Right ventricle myocardium inferior (tissue), 1 donor: ENCODE results near the gene CHRD. TPM values are rescaled to one million over a fixed set of nuclear protein-coding genes. Genes with fewer than 3 reads are reported as not detected.

ENCODE experiments used
- ATAC-seq: fragments of 200-7000 bp; cut with Tn5 transposase; one replicate; pipeline ENCODE4 v1.9.1; 2020; ENCODE audit warnings: mild to moderate bottlenecking, moderate library complexity
- DNase-seq: peaks from one replicate; pipeline ENCODE4 v3.0.0; 2021; ENCODE audit errors: missing footprints
- intact Hi-C: fragments of 100-400 bp; cut with DNase I; formaldehyde crosslinking; loops from one replicate; pipeline ENCODE4 v1.11.0; 2022
- total RNA-seq: library from RNA; stranded (reverse); fragmentation: NEBNext Ultra II Directional; extraction: Animal tissue kit (Norgen Biotek cat#: 25700); gene quantifications from one replicate; pipeline ENCODE4 v1.2.1, GENCODE V29; 2021
- donor health status: DM: no; HTN: yes; CAD: no; lungs with severe emphysema.

The CHRD gene
- total RNA-seq, 1 donor from 2014 or later, result 8.7 TPM

DNA sequence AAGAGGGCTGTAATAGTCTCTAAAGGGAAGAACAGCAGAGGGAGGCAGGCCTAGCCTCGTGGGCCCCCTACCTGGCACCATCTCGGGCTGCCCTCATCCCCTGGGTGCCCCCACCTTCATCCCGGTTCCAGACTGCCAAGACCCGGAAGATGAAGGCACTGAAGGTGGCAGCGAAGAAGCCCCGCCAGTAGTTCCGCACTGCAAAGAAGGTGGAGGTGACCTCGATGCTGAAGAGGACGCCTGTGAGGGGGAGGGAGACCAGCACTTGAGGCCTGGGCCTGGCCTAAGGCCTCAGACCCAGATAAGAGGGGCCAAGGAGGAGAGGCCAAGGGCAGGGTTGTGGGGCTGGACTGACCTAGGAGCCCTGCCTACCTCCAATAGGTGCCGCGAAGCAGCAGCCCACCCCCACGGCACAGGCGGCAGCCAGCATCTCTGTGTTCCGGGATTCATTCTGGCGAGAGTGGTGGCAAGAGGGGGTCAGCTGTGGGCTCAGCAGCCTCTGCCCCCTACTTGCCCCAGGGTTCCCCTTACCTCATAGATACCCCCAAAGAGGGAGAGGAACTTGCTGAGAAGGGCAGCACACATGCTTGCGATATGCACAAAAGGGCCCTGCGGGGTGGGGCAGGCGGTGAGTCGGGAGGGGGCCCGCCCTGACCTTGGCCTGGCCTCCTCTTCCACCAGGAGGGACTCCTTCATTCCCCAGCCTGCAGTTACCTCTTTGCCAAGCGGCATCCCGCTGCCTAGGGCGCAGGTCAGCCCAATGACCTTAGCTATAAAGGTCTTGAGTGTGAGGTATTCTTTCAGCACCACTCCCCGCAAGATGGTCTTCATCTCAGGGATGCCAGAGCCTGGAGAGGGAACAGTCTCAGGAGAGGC lies 22.4 kb upstream of the CHRD start:
- DNase-seq (no peak), ATAC-seq (no peak)
- intact Hi-C loops, result no loop called here

DNA sequence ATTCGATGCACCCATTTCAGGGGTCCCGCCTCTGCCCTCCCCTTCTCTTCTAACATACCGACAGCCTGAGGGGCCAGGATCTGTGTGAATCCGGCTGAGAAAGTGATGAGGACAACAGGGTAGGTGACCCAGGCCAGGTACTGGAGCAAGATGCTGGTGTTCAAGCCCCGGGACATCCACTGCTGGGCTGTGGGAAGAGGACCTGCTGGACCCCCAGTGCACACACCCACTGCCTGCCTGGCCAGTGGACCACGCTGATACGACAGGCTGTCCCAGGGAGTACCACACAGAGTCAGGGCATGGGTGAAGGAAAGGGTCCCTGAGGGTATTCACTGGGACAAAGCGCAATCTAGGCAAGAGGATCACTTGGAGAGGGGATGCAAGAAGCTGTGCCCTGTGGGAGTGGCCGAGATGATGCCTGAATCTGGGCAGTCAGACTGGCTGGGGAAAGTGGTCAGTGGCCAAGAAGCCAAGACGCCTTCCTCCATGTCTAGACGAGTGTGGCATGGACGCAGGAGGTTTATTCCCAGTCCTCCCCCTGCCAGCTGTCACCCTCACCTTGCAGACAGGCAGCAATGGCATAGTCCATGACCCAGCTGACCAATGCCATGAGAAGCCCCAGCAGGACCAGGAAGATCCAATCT lies 21.6 kb upstream of the CHRD start:
- intact Hi-C loops, result no loop called here
- no peak for ATAC-seq
- peak; percentile 50 for DNase-seq

GRCh38 chr3:184358921-184359350 lies 20.9 kb upstream of the CHRD start:
- ATAC-seq (no peak), DNase-seq (peak; percentile 64)
- intact Hi-C loops, result no loop called here

DNA sequence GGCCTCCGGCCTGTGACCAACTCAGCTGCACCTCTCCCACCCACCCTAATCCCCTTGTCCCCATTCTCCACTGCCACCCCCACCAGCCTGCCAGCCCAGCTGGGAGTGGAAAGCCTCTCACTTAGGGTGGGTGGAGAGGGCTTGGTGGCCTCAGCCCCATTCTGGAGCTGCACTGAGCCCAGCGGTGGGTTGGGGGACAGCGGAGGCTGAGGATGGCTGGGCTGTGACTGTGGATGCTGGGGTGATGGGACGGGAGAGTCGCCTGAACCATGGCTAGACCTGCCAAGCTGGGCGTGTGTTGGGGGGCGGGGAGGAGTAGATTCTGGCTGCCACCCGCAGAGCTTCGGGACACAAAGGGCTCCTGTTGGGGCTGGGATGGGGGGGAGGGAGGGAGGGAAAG lies 20.2 kb upstream of the CHRD start:
- intact Hi-C loops, result loop anchor here (5.0 to 10.0 kb wide), 2 partner anchors 108 to 455 kb away; partner anchors contain the start of gene VPS8
- DNase-seq, result peak; percentile 70

DNA sequence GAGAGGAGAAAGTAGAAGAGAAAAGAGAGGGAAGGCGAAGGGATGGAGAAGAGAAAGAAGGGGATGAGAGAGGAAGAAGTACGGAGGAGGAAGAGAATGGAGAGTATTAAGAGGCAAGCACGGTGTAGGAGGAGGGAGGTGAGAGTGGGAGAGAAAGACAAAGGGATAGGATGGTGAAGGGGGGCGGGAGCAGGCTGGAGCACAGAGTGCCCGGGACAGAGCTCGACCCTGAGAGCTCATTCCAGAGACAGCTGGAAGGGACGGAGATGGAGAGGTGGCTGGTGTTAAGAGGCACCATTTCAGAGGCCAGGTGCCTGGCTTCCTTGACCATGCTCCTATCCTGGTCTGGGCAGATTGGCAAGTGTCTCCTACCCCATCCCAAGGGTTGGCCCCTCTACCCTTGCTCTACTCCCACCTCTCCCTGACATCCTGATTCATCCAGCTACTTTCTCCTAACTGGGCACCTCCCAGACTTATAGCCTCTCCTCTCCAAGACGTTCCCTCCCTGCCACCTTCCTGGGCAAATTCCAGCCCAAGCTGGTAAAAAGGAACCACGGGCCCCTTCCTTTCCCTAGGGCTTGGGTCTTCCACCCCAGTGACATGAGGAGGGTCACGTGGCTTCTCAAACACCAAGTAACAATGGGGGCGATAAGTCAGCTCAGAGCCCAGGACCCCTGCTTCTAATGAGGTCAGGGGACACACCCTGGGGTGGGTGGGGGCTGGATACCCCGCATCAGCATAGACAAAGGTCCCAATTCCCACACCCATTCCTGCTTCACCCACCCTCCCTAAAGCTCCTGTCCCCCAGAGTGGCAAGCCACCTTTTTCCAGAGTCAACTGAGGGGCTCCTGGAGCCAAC lies 19.6 kb upstream of the CHRD start:
- DNase-seq (peak; percentile 27), ATAC-seq (no peak)
- intact Hi-C loops, result loop anchor here (5.0 to 10.0 kb wide), 2 partner anchors 107 to 455 kb away; partner anchors contain the start of gene VPS8

More for the DNA sequence above, 20.2 kb upstream of the CHRD start:
- ATAC-seq, result no peak

DNA sequence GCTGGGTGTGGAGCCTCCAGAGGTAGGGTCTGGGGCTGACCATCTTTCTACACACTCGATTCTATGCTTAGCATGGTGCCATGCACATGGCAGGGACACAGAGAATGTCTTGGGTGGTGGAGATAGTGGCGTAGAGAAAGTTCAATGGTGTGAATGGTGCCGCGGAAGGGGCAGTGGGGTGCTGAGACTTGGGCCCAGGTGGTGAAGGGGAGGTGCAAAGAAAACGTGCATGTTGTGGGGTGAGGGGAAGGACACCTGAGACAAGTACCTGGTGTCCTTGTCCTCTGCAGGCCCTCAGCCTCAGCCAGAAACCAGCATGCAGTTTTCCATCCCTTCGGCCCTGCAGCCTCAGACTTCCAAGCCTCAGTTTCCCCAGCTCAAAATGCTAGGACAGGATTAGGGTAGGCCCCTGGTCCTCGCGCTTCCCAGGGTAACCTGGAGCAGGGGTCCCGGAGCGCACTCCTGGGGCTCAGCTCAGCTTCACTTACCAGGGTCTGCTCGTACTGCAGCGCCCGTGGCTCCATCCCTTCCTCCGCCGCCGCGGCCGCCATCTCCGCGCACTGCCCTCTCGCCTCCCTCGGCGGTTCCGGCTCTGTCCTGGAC lies 18.8 kb upstream of the CHRD start:
- intact Hi-C loops, result loop anchor here (5.0 to 10.0 kb wide), 2 partner anchors 106 to 454 kb away; partner anchors contain the start of gene VPS8
- DNase-seq, result no peak
- no peak for ATAC-seq

GRCh38 chr3:184361532-184361931 lies 18.3 kb upstream of the CHRD start, which contains the start of the genes CLCN2 and POLR2H:
CLCN2 (minus strand) TSS chr3:184361605; CDS start chr3:184361479, 126 bp downstream.
POLR2H (plus strand) TSS chr3:184361710; CDS start chr3:184363493, 1,783 bp downstream.
- peak; percentile 73 for DNase-seq
- intact Hi-C loops, result loop anchor here (5.0 to 10.0 kb wide), 2 partner anchors 106 to 453 kb away; partner anchors contain the start of gene VPS8

GRCh38 chr3:184361932-184362667 lies 17.8 kb upstream of the CHRD start:
- ATAC-seq (peak; percentile 39), DNase-seq (peak; percentile 87)
- intact Hi-C loops, result loop anchor here (5.0 to 10.0 kb wide), 2 partner anchors 105 to 453 kb away; partner anchors contain the start of gene VPS8

More at GRCh38 chr3:184361532-184361931, 18.3 kb upstream of the CHRD start, which contains the start of the genes CLCN2 and POLR2H:
- ATAC-seq, result peak; percentile 67

- peak; percentile 96 for DNase-seq
- ATAC-seq, result peak; percentile 80
- intact Hi-C loops, result loop anchor here (5.0 to 10.0 kb wide), 2 partner anchors 104 to 452 kb away; partner anchors contain the start of gene VPS8
Measured at GRCh38 chr3:184362668-184363546, 16.9 kb upstream of the CHRD start.

GRCh38 chr3:184366619-184367289 lies 13.1 kb upstream of the CHRD start:
- ATAC-seq, result no peak
- intact Hi-C loops, result loop anchor here (10.0 kb wide), 1 partner anchor 448 kb away; the partner anchor contains the start of gene VPS8
- DNase-seq, result peak; percentile 8

DNA sequence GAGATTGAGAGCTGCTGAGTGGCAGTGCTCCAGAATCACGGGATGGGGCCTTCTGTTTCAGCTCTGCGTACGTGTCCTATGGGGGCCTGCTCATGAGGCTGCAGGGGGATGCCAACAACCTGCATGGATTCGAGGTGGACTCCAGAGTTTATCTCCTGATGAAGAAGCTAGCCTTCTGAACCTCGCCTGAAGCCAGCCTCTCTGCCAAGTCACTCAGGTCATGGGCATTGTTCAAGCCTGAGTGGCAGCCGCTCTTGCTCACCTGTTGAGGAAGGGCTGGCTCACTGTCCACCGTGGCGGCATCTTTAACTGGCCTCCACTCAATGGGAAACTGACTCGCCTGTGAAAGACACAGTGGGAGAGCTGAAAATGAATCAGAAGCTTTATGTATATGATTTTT lies 11.7 kb upstream of the CHRD start:
- peak; percentile 11 for DNase-seq
- intact Hi-C loops, result loop anchor here (10.0 kb wide), 1 partner anchor 447 kb away; the partner anchor contains the start of gene VPS8
- no peak for ATAC-seq

DNA sequence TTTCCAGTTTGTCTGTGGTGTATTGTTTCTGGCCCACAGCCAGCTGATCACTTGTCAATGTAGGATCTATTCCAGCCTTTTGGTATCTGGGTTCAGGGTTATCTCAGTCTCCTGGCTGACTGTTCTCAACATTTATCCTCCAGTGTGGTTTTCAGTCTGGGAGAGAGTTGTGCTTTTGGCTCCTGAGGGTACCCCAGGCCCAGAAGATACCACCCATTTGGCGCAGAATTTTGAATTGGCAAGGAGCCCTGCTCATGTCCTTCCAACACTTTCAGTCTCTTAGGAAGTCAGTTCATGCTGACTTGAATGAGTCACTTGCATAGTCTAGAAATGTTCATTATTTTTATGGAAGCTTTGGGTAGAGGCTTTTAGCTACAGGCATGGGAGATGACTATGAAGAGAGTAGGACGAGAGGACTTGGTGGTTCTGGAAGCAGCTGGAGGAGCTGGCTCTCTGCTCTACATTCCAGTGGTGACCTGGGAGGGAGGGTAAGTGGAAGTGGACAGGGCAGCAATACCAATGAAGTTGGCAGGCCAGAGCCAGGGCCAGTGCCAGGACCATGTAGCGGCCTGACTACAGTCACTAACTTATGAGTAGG lies 11.2 kb upstream of the CHRD start:
- ATAC-seq, result peak; percentile 23
- DNase-seq, result peak; percentile 59
- intact Hi-C loops, result loop anchor here (10.0 kb wide), 1 partner anchor 446 kb away; the partner anchor contains the start of gene VPS8

- DNase-seq (peak; percentile 83), ATAC-seq (peak; percentile 87)
- intact Hi-C loops, result loop anchor here (1.0 kb wide), 2 partner anchors 142 to 171 kb away; no protein-coding TSS in a partner anchor
Measured at GRCh38 chr3:184371570-184372018, 8.3 kb upstream of the CHRD start.

- intact Hi-C loops, result no loop called here
- ATAC-seq (no peak), DNase-seq (peak; percentile 55)
Measured at GRCh38 chr3:184372296-184372821, 7.5 kb upstream of the CHRD start.

DNA sequence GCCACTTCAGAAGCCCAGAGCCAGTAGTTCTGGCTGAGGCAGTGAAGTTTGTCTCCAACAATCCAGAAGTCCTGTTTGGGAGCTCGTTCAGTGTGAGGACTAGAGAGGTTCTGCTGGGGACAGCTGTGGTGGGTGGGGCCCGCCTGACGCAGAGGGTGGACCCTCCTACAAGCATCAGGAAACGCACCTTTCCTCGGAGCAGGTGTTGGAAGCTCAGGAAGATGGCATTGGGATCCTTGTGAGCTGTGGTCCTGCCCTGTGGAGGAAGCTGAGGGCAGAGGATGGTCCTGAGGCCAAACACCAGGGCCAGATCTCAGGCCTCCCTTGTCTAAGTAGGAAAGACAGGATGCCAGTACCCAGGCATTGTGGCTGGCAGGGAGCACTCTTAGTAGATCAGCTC lies 6.9 kb upstream of the CHRD start:
- DNase-seq, result no peak
- intact Hi-C loops, result no loop called here
- ATAC-seq, result no peak
